Breast epithelium (tissue), 3 donors: Measurements from ENCODE around the gene TMEM132D.

Experiments used
- POLR2AphosphoS5 ChIP-seq, 3 donors: sonication (generic); formaldehyde crosslinking; IDR thresholded peaks; one replicate each; pipeline ENCODE4 v1.6.1; 2017; ENCODE audit warnings: antibody characterized with exemption in 3 of 3
- TF ChIP-seq, protein P1 (sequence below), 3 donors: fragments of 450-650 bp; IDR thresholded peaks; one replicate each; pipeline ENCODE4 v1.5.1; 2016 to 2017; ENCODE audit warnings: antibody characterized with exemption in 3 of 3, mild to moderate bottlenecking in 3 of 3, moderate library complexity in 3 of 3

DNA sequence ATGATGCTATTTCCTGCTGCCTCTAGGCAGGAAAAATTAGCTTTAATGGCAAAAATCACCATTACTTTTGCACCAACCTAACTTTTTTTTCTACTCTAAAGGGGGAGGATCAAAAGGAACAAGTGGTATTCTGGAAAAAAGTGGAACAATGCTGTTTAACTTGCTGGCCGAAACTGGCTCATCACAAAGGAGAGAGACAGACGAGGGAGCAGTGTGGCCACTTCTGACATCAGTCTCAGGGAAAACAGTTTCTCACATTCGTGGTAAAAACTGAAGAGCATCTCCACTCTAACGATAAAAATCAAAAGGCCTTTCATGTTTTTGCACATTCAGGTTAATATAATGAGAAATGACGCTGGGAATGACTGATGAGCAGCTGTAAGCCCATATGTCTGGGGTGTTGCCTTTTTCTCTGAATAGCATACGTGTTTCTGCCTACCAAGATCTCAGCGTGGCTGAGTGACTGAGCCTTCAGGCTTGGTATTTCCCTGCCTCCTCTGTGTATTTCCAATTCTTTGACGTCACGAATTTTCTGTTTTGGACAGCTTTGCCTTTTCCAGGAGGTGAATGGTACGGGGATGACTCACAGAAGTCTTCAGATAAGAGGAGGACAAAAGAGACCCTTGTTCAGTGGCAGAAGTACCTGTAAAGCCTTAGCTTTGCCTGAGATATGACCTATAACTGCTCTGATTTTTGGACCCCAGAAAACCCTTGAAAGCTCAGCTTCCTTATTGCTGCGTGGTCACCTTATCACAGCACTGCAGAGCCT lies 691.8 kb downstream of the TMEM132D start:
- no peak for TF ChIP-seq POLR2AphosphoS5 (IDR thresholded peaks at IDR 0.05)
- TF ChIP-seq, protein P1, sequence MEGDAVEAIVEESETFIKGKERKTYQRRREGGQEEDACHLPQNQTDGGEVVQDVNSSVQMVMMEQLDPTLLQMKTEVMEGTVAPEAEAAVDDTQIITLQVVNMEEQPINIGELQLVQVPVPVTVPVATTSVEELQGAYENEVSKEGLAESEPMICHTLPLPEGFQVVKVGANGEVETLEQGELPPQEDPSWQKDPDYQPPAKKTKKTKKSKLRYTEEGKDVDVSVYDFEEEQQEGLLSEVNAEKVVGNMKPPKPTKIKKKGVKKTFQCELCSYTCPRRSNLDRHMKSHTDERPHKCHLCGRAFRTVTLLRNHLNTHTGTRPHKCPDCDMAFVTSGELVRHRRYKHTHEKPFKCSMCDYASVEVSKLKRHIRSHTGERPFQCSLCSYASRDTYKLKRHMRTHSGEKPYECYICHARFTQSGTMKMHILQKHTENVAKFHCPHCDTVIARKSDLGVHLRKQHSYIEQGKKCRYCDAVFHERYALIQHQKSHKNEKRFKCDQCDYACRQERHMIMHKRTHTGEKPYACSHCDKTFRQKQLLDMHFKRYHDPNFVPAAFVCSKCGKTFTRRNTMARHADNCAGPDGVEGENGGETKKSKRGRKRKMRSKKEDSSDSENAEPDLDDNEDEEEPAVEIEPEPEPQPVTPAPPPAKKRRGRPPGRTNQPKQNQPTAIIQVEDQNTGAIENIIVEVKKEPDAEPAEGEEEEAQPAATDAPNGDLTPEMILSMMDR (IDR thresholded peaks at IDR 0.05): no peak
